HFF-Myc (cell line): ENCODE results near the gene MAP3K20.
"Not testable (repeated sequence)": the region's sequence is repeated elsewhere in the genome, so short reads cannot be mapped to it uniquely, and the experiment has no call there.

Experiments
- DNase-seq: peaks from one replicate; pipeline ENCODE4 v3.0.0-alpha.2; 2011; ENCODE audit warnings: low read depth; ENCODE audit errors: extremely low read depth
- H3K4me3 ChIP-seq: replicated peaks from 2 replicates; pipeline ENCODE4 v1.5.1; 2011; ENCODE audit warnings: low read depth, mild to moderate bottlenecking, control low read depth, low read length
- TF ChIP-seq, protein P1 (sequence below): IDR thresholded peaks from 2 replicates; pipeline ENCODE4 v1.5.1; 2012; ENCODE audit warnings: mild to moderate bottlenecking, low read depth, low read length, control low read depth; ENCODE audit errors: missing control alignments

Gene MAP3K20

DNA sequence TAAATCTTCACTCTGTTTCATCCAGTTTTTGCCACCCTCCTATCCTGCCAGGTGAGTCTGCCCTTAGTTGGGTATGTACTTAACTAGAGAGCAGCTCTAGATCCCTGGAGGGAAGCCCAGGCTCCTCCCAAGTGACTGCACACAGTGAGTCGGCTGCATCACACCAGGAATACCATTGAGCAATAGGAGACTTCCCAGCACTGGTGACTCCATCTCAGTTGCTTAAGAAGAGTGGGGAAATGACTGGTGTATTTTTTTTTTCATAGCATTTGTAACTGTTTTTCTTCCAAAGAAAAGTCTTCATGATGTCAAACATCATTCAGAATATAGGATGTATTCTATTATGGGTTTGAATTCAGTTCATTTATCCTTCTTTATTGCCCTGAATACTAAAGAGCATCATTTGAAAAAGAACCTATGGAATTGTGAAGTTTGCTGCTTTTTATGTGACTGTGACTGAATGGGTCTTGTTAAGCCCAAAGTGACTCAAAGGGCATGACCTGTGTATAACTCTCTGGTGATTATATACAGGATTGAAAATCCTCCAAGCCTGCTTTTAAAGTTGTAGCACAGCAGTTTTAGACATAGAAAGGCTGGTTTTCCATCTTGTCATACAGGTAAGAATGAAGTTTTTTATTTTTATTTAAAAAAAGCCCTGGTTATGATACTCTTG, 84.3 kb downstream of the MAP3K20 start:
- H3K4me3 ChIP-seq: no peak overlapping the region
- TF ChIP-seq, protein P1, sequence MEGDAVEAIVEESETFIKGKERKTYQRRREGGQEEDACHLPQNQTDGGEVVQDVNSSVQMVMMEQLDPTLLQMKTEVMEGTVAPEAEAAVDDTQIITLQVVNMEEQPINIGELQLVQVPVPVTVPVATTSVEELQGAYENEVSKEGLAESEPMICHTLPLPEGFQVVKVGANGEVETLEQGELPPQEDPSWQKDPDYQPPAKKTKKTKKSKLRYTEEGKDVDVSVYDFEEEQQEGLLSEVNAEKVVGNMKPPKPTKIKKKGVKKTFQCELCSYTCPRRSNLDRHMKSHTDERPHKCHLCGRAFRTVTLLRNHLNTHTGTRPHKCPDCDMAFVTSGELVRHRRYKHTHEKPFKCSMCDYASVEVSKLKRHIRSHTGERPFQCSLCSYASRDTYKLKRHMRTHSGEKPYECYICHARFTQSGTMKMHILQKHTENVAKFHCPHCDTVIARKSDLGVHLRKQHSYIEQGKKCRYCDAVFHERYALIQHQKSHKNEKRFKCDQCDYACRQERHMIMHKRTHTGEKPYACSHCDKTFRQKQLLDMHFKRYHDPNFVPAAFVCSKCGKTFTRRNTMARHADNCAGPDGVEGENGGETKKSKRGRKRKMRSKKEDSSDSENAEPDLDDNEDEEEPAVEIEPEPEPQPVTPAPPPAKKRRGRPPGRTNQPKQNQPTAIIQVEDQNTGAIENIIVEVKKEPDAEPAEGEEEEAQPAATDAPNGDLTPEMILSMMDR: no peak
- no peak for DNase-seq

DNA sequence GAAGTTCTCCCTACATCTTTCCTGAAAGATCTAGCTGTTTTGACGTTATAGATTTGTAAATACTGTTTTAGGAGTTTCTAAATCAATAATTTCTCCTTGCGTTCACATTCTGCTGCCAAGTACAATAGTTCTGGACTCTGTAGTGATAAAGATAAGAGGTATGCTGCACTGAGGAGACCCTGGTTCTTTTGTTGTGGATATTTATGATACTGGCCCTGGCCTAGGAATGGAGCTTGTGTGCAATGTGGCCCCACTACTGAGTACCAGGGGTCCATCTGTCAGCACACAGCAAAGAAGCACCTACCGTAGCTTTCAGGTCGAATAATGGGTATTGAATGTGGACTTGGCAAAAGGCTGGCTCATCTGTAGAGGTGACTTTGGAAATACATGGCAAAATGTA, 85.0 kb downstream of the MAP3K20 start:
- TF ChIP-seq, protein P1: no peak
- H3K4me3 ChIP-seq: no peak overlapping the region
- no peak for DNase-seq

DNA sequence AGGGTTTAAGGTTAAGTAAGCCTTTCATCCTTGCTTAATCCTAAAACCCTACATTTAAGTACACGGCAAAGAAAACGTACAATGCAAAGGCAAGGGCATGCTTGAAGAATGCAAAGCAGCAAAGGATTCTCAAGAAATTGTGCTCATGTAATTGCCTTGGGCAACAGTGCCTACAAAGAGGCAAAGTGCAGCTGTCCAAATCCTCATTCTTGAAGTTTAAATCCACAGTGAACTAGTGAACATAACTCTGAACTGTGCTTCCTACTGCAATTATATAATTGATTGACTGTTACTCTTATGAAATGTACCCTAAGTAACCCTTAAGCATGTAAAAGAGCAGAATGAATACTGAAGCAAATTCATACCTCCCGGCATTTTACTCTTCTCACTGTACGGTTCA, 85.4 kb downstream of the MAP3K20 start:
- TF ChIP-seq, protein P1: no peak
- DNase-seq: no peak
- H3K4me3 ChIP-seq: no peak overlapping the region

DNA sequence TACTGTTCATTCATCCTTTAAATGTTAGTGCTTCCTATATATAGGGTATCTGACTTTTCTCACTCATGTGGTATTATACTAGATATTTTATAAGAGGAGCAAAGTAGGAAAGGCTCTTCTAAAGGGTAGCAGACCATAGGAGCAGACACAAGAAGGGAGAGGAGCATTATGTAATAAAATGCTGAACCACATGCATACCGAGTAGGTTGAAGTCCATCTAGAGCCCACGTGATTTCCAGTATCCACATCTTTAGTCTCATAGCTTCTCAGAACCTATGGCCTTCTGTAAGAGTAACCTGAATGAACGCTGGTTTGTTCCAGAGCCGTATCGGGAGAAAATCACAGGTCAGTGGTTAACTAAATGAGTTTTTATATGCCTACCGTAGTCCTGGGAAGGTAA, 85.9 kb downstream of the MAP3K20 start:
- no peak for DNase-seq
- TF ChIP-seq, protein P1: no peak
- no peak overlapping the region for H3K4me3 ChIP-seq

DNA sequence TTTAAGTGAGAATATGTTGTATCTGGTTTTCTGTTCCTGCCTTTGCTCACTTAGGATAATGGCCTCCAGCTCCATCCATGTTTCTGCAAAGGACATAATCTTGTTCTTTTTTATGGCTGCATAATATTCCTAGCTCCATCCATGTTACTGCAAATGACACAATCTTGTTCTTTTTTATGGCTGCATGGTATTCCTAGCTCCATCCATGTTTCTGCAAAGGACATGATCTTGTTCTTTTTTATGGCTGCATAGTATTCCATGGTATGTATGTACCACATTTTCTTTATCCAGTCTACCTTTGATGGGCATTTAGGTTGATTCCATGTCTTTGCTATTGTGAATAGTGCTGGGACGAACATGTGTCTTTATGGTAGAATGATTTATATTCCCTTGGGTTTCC, 87.7 kb downstream of the MAP3K20 start:
- H3K4me3 ChIP-seq, DNase-seq: not testable (repeated sequence)

DNA sequence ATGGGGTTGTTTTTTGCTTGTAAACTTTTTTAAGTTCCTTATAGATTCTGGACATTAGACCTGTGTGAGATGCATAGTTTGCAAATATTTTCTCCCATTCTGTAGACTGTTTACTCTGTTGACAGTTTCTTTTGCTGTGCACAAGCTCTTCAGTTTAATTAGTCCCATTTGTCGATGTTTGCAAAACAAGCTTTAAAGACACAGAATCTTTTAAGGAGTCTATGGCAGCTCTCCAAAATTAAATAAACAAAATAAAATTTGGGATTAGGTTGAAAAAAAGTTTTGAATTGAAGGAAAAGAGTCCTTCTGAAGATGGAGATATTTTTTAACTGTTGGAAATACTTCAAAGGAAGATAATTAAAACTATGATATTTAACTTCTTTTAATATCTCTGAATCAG, 88.8 kb downstream of the MAP3K20 start:
- H3K4me3 ChIP-seq: no peak overlapping the region
- TF ChIP-seq, protein P1: no peak
- no peak for DNase-seq

DNA sequence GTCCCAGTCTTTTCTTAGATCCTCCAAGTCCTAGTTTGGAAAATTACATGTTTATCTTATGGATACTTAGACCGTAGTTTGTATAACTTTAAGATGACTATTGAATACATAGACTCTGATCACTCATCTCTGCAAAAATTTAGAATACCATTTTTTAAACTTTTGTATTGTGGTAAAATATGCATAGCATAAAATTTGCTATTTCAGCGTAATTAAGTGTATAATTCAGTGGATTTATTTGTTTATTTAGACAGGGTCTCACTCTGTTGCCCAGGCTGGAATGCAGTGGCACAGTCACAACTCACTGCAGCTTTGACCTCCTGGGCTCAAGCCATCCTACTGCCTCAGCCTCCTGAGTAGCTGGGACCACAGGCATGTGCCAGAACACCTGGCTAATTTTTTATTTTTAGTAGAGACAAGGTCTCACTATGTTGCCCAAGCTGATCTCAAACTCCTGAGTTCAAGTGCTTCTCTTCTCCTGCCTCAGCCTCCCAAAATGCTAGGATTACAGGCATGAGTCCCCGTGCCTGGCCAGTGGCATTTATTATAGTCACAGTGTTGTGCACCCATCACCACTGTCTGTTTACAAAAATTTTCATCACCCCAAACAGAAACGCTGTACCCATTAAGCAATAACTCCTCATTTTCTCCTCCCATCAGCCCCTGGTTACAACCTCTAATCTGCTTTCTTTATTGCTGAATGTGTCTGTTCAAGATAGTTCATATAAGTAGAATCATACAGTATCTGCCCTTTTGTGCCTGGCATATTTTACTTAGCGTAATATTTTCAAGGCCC, 90.0 kb downstream of the MAP3K20 start:
- DNase-seq: no peak
- H3K4me3 ChIP-seq: no peak overlapping the region
- TF ChIP-seq, protein P1: no peak
